K562 (cell line): ENCODE data around the gene MRGPRD. TPM values are rescaled to one million over a fixed set of nuclear protein-coding genes. Genes with fewer than 3 reads are reported as not detected.
A peak's percentile ranks its signal among the peaks of the same experiment; 100 is the strongest.

ENCODE experiments used
- ATAC-seq: fragments of 200-7000 bp; cut with Tn5 transposase; 3 replicates; pipeline ENCODE4 v1.9.1; 2020; ENCODE audit warnings: moderate library complexity
- BruUV-seq: library from RNA; stranded (reverse); fragments of 400-500 nt; replicated peaks from 2 replicates; lab custom pipeline; 2021; lab: Mats Ljungman, UMichigan
- CTCF ChIA-PET: fragments of 300-600 bp; formaldehyde crosslinking; extraction: SDS; loops from one replicate; lab custom pipeline; 2021; ENCODE audit warnings: low intra/inter-chr PET ratio; lab: Yijun Ruan, JAX
- POLR2A ChIA-PET: fragments of 300-600, 350-650 bp; sonication (Branson Sonifier 250); formaldehyde crosslinking; extraction: SDS; loops from one replicate; lab custom pipeline; 2021; ENCODE audit warnings: antibody characterized with exemption, inconsistent platforms; lab: Yijun Ruan, JAX
- DNase-seq, 4 experiments: peaks; one replicate each; pipeline versions ENCODE4 v3.0.0 to v3.0.0-alpha.2; 2011 to 2018; ENCODE audit warnings: low spot score in 3 of 4, mixed read lengths in 3 of 4; ENCODE audit errors: extremely low read depth in 1 of 4
- FAIRE-seq: peaks from 2 replicates; lab custom pipeline; 2011; peaks lifted over from hg19 to GRCh38; lab: Jason Lieb, UNC
- H2AFZ ChIP-seq: 2 replicates; pipeline ENCODE4 v1.6.0; 2011; ENCODE audit warnings: low read depth, low read length, control low read depth, inconsistent platforms
- H3K27ac ChIP-seq: fragments of 200-600 bp; 3 replicates; pipeline ENCODE4 v1.8.0; 2011; ENCODE audit warnings: low read depth, mild to moderate bottlenecking, control low read depth, inconsistent platforms, low read length, moderate library complexity, mixed read lengths; ENCODE audit errors: extremely low read depth
- H3K27me3 ChIP-seq, 2 experiments: fragments of 300-600 bp in 1 of 2; 2 replicates in 1 of 2; 3 replicates in 1 of 2; pipeline versions ENCODE4 v1.6.0 to v1.8.0; 2011; ENCODE audit warnings: inconsistent platforms in 2 of 2, low read length in 2 of 2, mild to moderate bottlenecking in 1 of 2, mixed read lengths in 1 of 2, moderate library complexity in 1 of 2; ENCODE audit not compliant: control insufficient read depth in 2 of 2, insufficient read depth in 2 of 2
- H3K36me3 ChIP-seq: fragments of 300-600 bp; 3 replicates; pipeline ENCODE4 v1.8.0; 2011; ENCODE audit warnings: mild to moderate bottlenecking, low read length, inconsistent platforms; ENCODE audit not compliant: control insufficient read depth, insufficient read depth
- H3K4me1 ChIP-seq, 2 experiments: fragments of 200-600 bp in 1 of 2; replicated peaks in 1 of 2; 2 replicates in 1 of 2; 3 replicates in 1 of 2; pipeline versions ENCODE4 v1.5.1 to v1.8.0; 2011; ENCODE audit warnings: inconsistent platforms in 2 of 2, low read length in 2 of 2, mild to moderate bottlenecking in 1 of 2, mixed read lengths in 1 of 2, moderate library complexity in 1 of 2; ENCODE audit not compliant: control insufficient read depth in 2 of 2, insufficient read depth in 2 of 2
- H3K4me2 ChIP-seq: 2 replicates; pipeline ENCODE4 v1.6.1; 2011; ENCODE audit warnings: low read length, control low read depth, inconsistent platforms, mixed read lengths; ENCODE audit not compliant: insufficient read depth
- H3K4me3 ChIP-seq: fragments of 200-600 bp; sonication (generic), shearing (Covaris generic); 2 replicates; pipeline ENCODE4 v1.5.1; 2016; ENCODE audit warnings: control low read depth, inconsistent platforms
- H3K79me2 ChIP-seq: fragments of 200-600 bp; 3 replicates; pipeline ENCODE4 v1.8.0; 2011; ENCODE audit warnings: low read length, inconsistent platforms; ENCODE audit not compliant: control insufficient read depth, insufficient read depth
- H3K9ac ChIP-seq, 2 experiments: 2 replicates each; pipeline versions ENCODE4 v1.6.0 to v1.6.1; 2011; ENCODE audit warnings: low read depth in 2 of 2, low read length in 2 of 2, control low read depth in 1 of 2, inconsistent platforms in 1 of 2, mild to moderate bottlenecking in 1 of 2, mixed read lengths in 1 of 2; ENCODE audit not compliant: insufficient read depth in 1 of 2
- H3K9me1 ChIP-seq: one replicate; pipeline ENCODE4 v1.6.0; 2011; ENCODE audit warnings: inconsistent platforms, mild to moderate bottlenecking, low read length, moderate library complexity; ENCODE audit not compliant: control insufficient read depth, insufficient read depth
- H3K9me3 ChIP-seq: replicated peaks from 2 replicates; pipeline ENCODE4 v1.5.1; 2011; ENCODE audit warnings: low read depth, low read length, inconsistent platforms; ENCODE audit not compliant: control insufficient read depth, insufficient read depth
- H4K20me1 ChIP-seq: replicated peaks from 2 replicates; pipeline ENCODE4 v1.6.1; 2011; ENCODE audit warnings: low read length, inconsistent platforms, mixed read lengths; ENCODE audit not compliant: control insufficient read depth, insufficient read depth
- MTA3 ChIP-seq: fragments of 450-650 bp; formaldehyde crosslinking; IDR thresholded peaks from 2 replicates; pipeline ENCODE4 v1.6.1; 2017; ENCODE audit warnings: mild to moderate bottlenecking, borderline replicate concordance
- SUPT5H ChIP-seq: fragments of 450-650 bp; IDR thresholded peaks from 2 replicates; pipeline ENCODE4 v1.6.1; 2016
- ZBTB11 ChIP-seq, 3 experiments: fragments of 200-800 bp in 1 of 3; fragments of 250-450 bp in 1 of 3; fragments of 450-650 bp in 1 of 3; sonication (Bioruptor Pico) in 1 of 3; sonication (Bioruptor generic) in 1 of 3; formaldehyde crosslinking in 1 of 3; IDR thresholded peaks; 2 replicates each; pipeline versions ENCODE4 v1.6.1 to v1.8.0; 2016 to 2022; ENCODE audit warnings: mild to moderate bottlenecking in 2 of 3, missing genetic modification characterization in 2 of 3, missing compliant biosample characterization in 1 of 3, moderate library complexity in 1 of 3
- ZNF324 ChIP-seq: fragments of 250-450 bp; sonication (Bioruptor Pico); IDR thresholded peaks from 2 replicates; pipeline ENCODE4 v1.4.0; 2020; ENCODE audit warnings: mild to moderate bottlenecking
- WGBS: fragments of 100-300 bp; shearing (Covaris generic); methylation state at CpG from one replicate; pipeline ENCODE4 v1.1.6; 2016; ENCODE audit warnings: low coverage, mixed read lengths; ENCODE audit not compliant: insufficient coverage; ENCODE audit errors: missing lambda C conversion rate; 5-methylcytosine and 5-hydroxymethylcytosine counted together
- in situ Hi-C: fragments of 300-500 bp; cut with MboI; formaldehyde crosslinking; loops from 4 replicates; pipeline ENCODE4 v1.15.0; 2018; ENCODE audit warnings: inconsistent platforms, mixed read lengths
- intact Hi-C: fragments of 100-400 bp; cut with micrococcal nuclease; formaldehyde crosslinking; loops from 2 replicates; pipeline ENCODE4 v1.14.2; 2022
- polyA plus RNA-seq, 8 experiments: library from polyadenylated mRNA; depleted of rRNA in 4 of 8; stranded (reverse) in 5 of 8; unstranded in 3 of 8; fragments of >200 nt; fragmentation: Nextera tagmentation in 2 of 8; fragmentation: Illumina TruSeq in 1 of 8; extraction: Ambion mirVana in 2 of 8; extraction: Trizol in 1 of 8; gene quantifications; 2 replicates each; pipeline versions ENCODE4 v1.2.1 to v1.2.3, GENCODE V29; 2011 to 2014; ENCODE audit warnings: inconsistent platforms in 1 of 8, missing spikeins in 1 of 8
- total RNA-seq, 7 experiments: library from RNA; depleted of rRNA in 6 of 7; stranded (reverse); fragments of >200 nt in 6 of 7; fragmentation: Illumina TruSeq in 2 of 7; extraction: Trizol in 2 of 7; gene quantifications; 2 replicates each; pipeline versions ENCODE4 v1.2.1 to v1.2.3, GENCODE V29; 2011 to 2021; ENCODE audit warnings: low replicate concordance in 1 of 7

Gene MRGPRD
- total and polyA plus RNA-seq, 9 of the 15 experiments (the other 6 are each of a cell fraction or from before 2014, with no cell fraction given), result not detected

GRCh38 chr11:68941324-68942094, 39.3 kb downstream of the MRGPRD start:
- Histone ChIP-seq H3K4me1 (peaks cover 5 to 12% of the 10 kb centered on the region in 2 experiments; a peak in 4 of 5 replicates), H3K79me2 (no peaks in the 10 kb centered on the region), H3K27me3 (no peaks in the 10 kb centered on the region), H3K9me3 (no peaks in the 10 kb centered on the region), H3K9me1 (no peaks in the 10 kb centered on the region), H2AFZ (no peak overlapping the region), H3K4me3 (no peak overlapping the region), H3K36me3 (peaks cover 34% of the 10 kb centered on the region; the same call in 2 of the 3 replicates), H4K20me1 (0 out of 2 replicates have a peak, but pooled peaks cover under 1% of the 10 kb centered on the region), H3K27ac (no peak overlapping the region), H3K4me2 (no peak overlapping the region), H3K9ac (no peak overlapping the region)
- CTCF ChIA-PET, result no interaction called here
- ATAC-seq, result no peak
- intact Hi-C loops, result no loop called here
- no peak for FAIRE-seq
- in situ Hi-C loops, result no loop called here
- no TSS peak for BruUV-seq
- no peak for DNase-seq
- WGBS, result 82% methylated on average over 16 of the region's 18 CpGs
- TF ChIP-seq MTA3, result no peak
- POLR2A ChIA-PET, result interaction anchor here (0.7 to 1.0 kb wide), 3 partner anchors 13 to 100 kb away, joined by 3 to 4 read pairs (median 3); partner anchors contain the start of gene CPT1A

GRCh38 chr11:68940651-68941323, 40.0 kb downstream of the MRGPRD start:
- POLR2A ChIA-PET, result interaction anchor here (0.6 to 1.0 kb wide), 4 partner anchors 14 to 99 kb away, joined by 3 to 4 read pairs (median 3); partner anchors contain the start of gene CPT1A
- H3K4me2 ChIP-seq, result no peak overlapping the region
- H2AFZ ChIP-seq, result no peak overlapping the region
- FAIRE-seq (no peak), DNase-seq (no peak), ATAC-seq (peak; percentile 20; the same call in 1 of the 3 replicates)
- H3K9me3 ChIP-seq, result no peaks in the 10 kb centered on the region
- 82% methylated on average over 20 of the region's 20 CpGs for WGBS
- H3K4me1 ChIP-seq, result peaks cover 4 to 7% of the 10 kb centered on the region in 2 experiments; a peak in 3 of 5 replicates
- BruUV-seq, result no TSS peak
- 0 out of 2 replicates have a peak, but pooled peaks cover 2% of the 10 kb centered on the region for H4K20me1 ChIP-seq
- no peak for TF ChIP-seq ZBTB11 (CRISPR knock-in tag; IDR thresholded peaks at IDR 0.05)
- TF ChIP-seq ZNF324 (CRISPR knock-in tag), result no peak
- no peak for TF ChIP-seq SUPT5H
- TF ChIP-seq, all 486 proteins: peak for 0
- in situ Hi-C loops (no loop called here), intact Hi-C loops (no loop called here)
- no peak overlapping the region for H3K4me3 ChIP-seq
- peaks cover 41% of the 10 kb centered on the region; the same call in 2 of the 3 replicates for H3K36me3 ChIP-seq
- H3K9me1 ChIP-seq, result no peaks in the 10 kb centered on the region
- H3K27me3 ChIP-seq, result no peaks in the 10 kb centered on the region
- H3K79me2 ChIP-seq, result no peaks in the 10 kb centered on the region
- no peak overlapping the region for H3K27ac ChIP-seq
- CTCF ChIA-PET, result no interaction called here
- H3K9ac ChIP-seq, result 0 out of 4 replicates have a peak overlapping the region, but pooled peaks of 1 of the 2 experiments have one; percentile 6
